ENCODE measurements around the gene MDFIC. TPM values are rescaled to one million over a fixed set of nuclear protein-coding genes. Genes with fewer than 3 reads are reported as not detected.

Gene MDFIC
- total RNA-seq, 1 experiment from 2014 or later, result 32.4 TPM

GRCh38 chr7:114922652-114923402, 933 bp downstream of the MDFIC start:
- in situ Hi-C loops (cut with HindIII; ENCODE audit: low pct_unique_long_range_greater_than_20kb, low sequenced_read_pairs), result no loop called here
- DNase-seq (ENCODE audit: low read depth, low spot score), result peak; percentile 74

- in situ Hi-C loops (cut with HindIII; ENCODE audit: low pct_unique_long_range_greater_than_20kb, low sequenced_read_pairs), result no loop called here
- DNase-seq (ENCODE audit: low read depth, low spot score), result no peak
These were observed 1.5 kb downstream of the MDFIC start for GRCh38 chr7:114923403-114923713.

GRCh38 chr7:114924038-114924712, 2.3 kb downstream of the MDFIC start:
- in situ Hi-C loops (cut with HindIII; ENCODE audit: low pct_unique_long_range_greater_than_20kb, low sequenced_read_pairs), result no loop called here
- DNase-seq (ENCODE audit: low read depth, low spot score), result no peak

GRCh38 chr7:114925434-114925833, 3.5 kb downstream of the MDFIC start:
- DNase-seq (ENCODE audit: low read depth, low spot score), result no peak
- in situ Hi-C loops (cut with HindIII; ENCODE audit: low pct_unique_long_range_greater_than_20kb, low sequenced_read_pairs), result no loop called here

- in situ Hi-C loops (cut with HindIII; ENCODE audit: low pct_unique_long_range_greater_than_20kb, low sequenced_read_pairs), result no loop called here
- DNase-seq (ENCODE audit: low read depth, low spot score), result no peak
These were observed 6.2 kb downstream of the MDFIC start for GRCh38 chr7:114928060-114928459.

GRCh38 chr7:114929570-114929969, 7.7 kb downstream of the MDFIC start:
- DNase-seq (ENCODE audit: low read depth, low spot score), result peak; percentile 51
- in situ Hi-C loops (cut with HindIII; ENCODE audit: low pct_unique_long_range_greater_than_20kb, low sequenced_read_pairs), result no loop called here

- DNase-seq (ENCODE audit: low read depth, low spot score), result peak; percentile 26
- in situ Hi-C loops (cut with HindIII; ENCODE audit: low pct_unique_long_range_greater_than_20kb, low sequenced_read_pairs), result no loop called here
These were observed 8.3 kb downstream of the MDFIC start for GRCh38 chr7:114930107-114930661.

GRCh38 chr7:114930829-114931655, 9.1 kb downstream of the MDFIC start:
- peak; percentile 67 for DNase-seq (ENCODE audit: low read depth, low spot score)
- in situ Hi-C loops (cut with HindIII; ENCODE audit: low pct_unique_long_range_greater_than_20kb, low sequenced_read_pairs), result no loop called here

GRCh38 chr7:114931656-114932011, 9.7 kb downstream of the MDFIC start:
- DNase-seq (ENCODE audit: low read depth, low spot score), result peak; percentile 43
- in situ Hi-C loops (cut with HindIII; ENCODE audit: low pct_unique_long_range_greater_than_20kb, low sequenced_read_pairs), result no loop called here

GRCh38 chr7:114932991-114933390, 11.1 kb downstream of the MDFIC start:
- no peak for DNase-seq (ENCODE audit: low read depth, low spot score)
- in situ Hi-C loops (cut with HindIII; ENCODE audit: low pct_unique_long_range_greater_than_20kb, low sequenced_read_pairs), result no loop called here

GRCh38 chr7:114933658-114934057, 11.8 kb downstream of the MDFIC start:
- in situ Hi-C loops (cut with HindIII; ENCODE audit: low pct_unique_long_range_greater_than_20kb, low sequenced_read_pairs), result no loop called here
- DNase-seq (ENCODE audit: low read depth, low spot score), result no peak

- DNase-seq (ENCODE audit: low read depth, low spot score), result no peak
- in situ Hi-C loops (cut with HindIII; ENCODE audit: low pct_unique_long_range_greater_than_20kb, low sequenced_read_pairs), result no loop called here
These were observed 12.2 kb downstream of the MDFIC start for GRCh38 chr7:114934086-114934485.

GRCh38 chr7:114934713-114935112, 12.8 kb downstream of the MDFIC start:
- DNase-seq (ENCODE audit: low read depth, low spot score), result peak; percentile 29
- in situ Hi-C loops (cut with HindIII; ENCODE audit: low pct_unique_long_range_greater_than_20kb, low sequenced_read_pairs), result no loop called here

GRCh38 chr7:114936471-114936870, 14.6 kb downstream of the MDFIC start:
- in situ Hi-C loops (cut with HindIII; ENCODE audit: low pct_unique_long_range_greater_than_20kb, low sequenced_read_pairs), result no loop called here
- DNase-seq (ENCODE audit: low read depth, low spot score), result no peak

- in situ Hi-C loops (cut with HindIII; ENCODE audit: low pct_unique_long_range_greater_than_20kb, low sequenced_read_pairs), result no loop called here
- DNase-seq (ENCODE audit: low read depth, low spot score), result peak; percentile 46
These were observed 15.6 kb downstream of the MDFIC start for GRCh38 chr7:114937446-114937845.

GRCh38 chr7:114938785-114939184, 16.9 kb downstream of the MDFIC start:
- DNase-seq (ENCODE audit: low read depth, low spot score), result no peak
- in situ Hi-C loops (cut with HindIII; ENCODE audit: low pct_unique_long_range_greater_than_20kb, low sequenced_read_pairs), result no loop called here

GRCh38 chr7:114939484-114940097, 17.7 kb downstream of the MDFIC start:
- in situ Hi-C loops (cut with HindIII; ENCODE audit: low pct_unique_long_range_greater_than_20kb, low sequenced_read_pairs), result no loop called here
- peak; percentile 44 for DNase-seq (ENCODE audit: low read depth, low spot score)

- DNase-seq (ENCODE audit: low read depth, low spot score), result no peak
- in situ Hi-C loops (cut with HindIII; ENCODE audit: low pct_unique_long_range_greater_than_20kb, low sequenced_read_pairs), result no loop called here
These were observed 18.3 kb downstream of the MDFIC start for GRCh38 chr7:114940220-114940619.

Measured in SK-MEL-5 (cell line).